OCI-LY7 (cell line): ENCODE data around the gene CTBP2. TPM values are rescaled to one million over a fixed set of nuclear protein-coding genes. Genes with fewer than 3 reads are reported as not detected.

Experiments
- BruUV-seq: library from RNA; stranded (reverse); fragments of 400-500 nt; replicated peaks from 2 replicates; lab custom pipeline; 2021; lab: Mats Ljungman, UMichigan
- CTCF ChIA-PET: fragments of 300-600 bp; sonication (Branson Sonifier 250); formaldehyde crosslinking; loops from one replicate; lab custom pipeline; 2022; ENCODE audit warnings: antibody characterized with exemption; ENCODE audit not compliant: unreplicated experiment; lab: Charles Lee
- POLR2A ChIA-PET: fragments of 300-600 bp; sonication (Branson Sonifier 250); formaldehyde crosslinking; loops from one replicate; lab custom pipeline; 2022; ENCODE audit warnings: antibody characterized with exemption; lab: Charles Lee
- DNase-seq: peaks from one replicate; pipeline ENCODE4 v3.0.0-alpha.2; 2015; ENCODE audit warnings: low spot score
- H2AFZ ChIP-seq: fragments of 200-600 bp; sonication (generic), shearing (Covaris generic); 2 replicates; pipeline ENCODE4 v1.6.1; 2014; ENCODE audit warnings: mild to moderate bottlenecking, antibody characterized with exemption, low read length, moderate library complexity
- H3K27ac ChIP-seq: fragments of 200-600 bp; sonication (generic); 2 replicates; pipeline ENCODE4 v1.5.1; 2014; ENCODE audit warnings: mixed run types, low read depth, mild to moderate bottlenecking, moderate library complexity, low read length, inconsistent platforms; ENCODE audit not compliant: poor library complexity, severe bottlenecking
- H3K36me3 ChIP-seq: fragments of 200-600 bp; sonication (generic); 2 replicates; pipeline ENCODE4 v1.6.1; 2014; ENCODE audit warnings: mild to moderate bottlenecking, antibody characterized with exemption, low read length, moderate library complexity, mixed read lengths; ENCODE audit not compliant: insufficient read depth
- H3K4me1 ChIP-seq: fragments of 200-600 bp; sonication (generic); 2 replicates; pipeline ENCODE4 v1.5.1; 2014; ENCODE audit warnings: mild to moderate bottlenecking, low read length; ENCODE audit not compliant: insufficient read depth, poor library complexity, severe bottlenecking
- H3K4me2 ChIP-seq: fragments of 200-600 bp; sonication (generic); 2 replicates; pipeline ENCODE4 v1.6.1; 2014; ENCODE audit warnings: mild to moderate bottlenecking, low read length
- H3K4me3 ChIP-seq: fragments of 200-600 bp; sonication (generic); 2 replicates; pipeline ENCODE4 v1.5.1; 2014; ENCODE audit warnings: mild to moderate bottlenecking, low read depth, low read length; ENCODE audit not compliant: poor library complexity, severe bottlenecking
- H3K79me2 ChIP-seq: fragments of 200-600 bp; sonication (generic); 2 replicates; pipeline ENCODE4 v1.6.1; 2016; ENCODE audit warnings: low read depth, mild to moderate bottlenecking, low read length, moderate library complexity, mixed read lengths; ENCODE audit not compliant: insufficient read depth
- H3K9me2 ChIP-seq: fragments of 200-600 bp; sonication (generic); 2 replicates; pipeline ENCODE4 v1.6.1; 2016; ENCODE audit warnings: mild to moderate bottlenecking, low read length, mixed read lengths; ENCODE audit not compliant: insufficient read depth
- H3K9me3 ChIP-seq: fragments of 200-600 bp; sonication (generic); 2 replicates; pipeline ENCODE4 v1.6.1; 2014; ENCODE audit warnings: mild to moderate bottlenecking, mixed run types, low read length, mixed read lengths
- H4K20me1 ChIP-seq: fragments of 200-600 bp; sonication (generic); 2 replicates; pipeline ENCODE4 v1.6.1; 2014; ENCODE audit warnings: mild to moderate bottlenecking, antibody characterized with exemption, low read length, moderate library complexity, mixed read lengths; ENCODE audit not compliant: insufficient read depth
- EZH2phosphoT487 ChIP-seq: fragments of 200-600 bp; sonication (generic); IDR thresholded peaks from 2 replicates; pipeline ENCODE4 v1.6.1; 2018; ENCODE audit warnings: low read depth, borderline replicate concordance, mild to moderate bottlenecking, mixed run types, antibody characterized with exemption, low read length, moderate library complexity, mixed read lengths
- intact Hi-C: fragments of 100-400 bp; cut with micrococcal nuclease; formaldehyde crosslinking; loops from one replicate; pipeline ENCODE4 v1.10.0; 2022; ENCODE audit not compliant: unreplicated experiment
- total RNA-seq, 2 experiments: library from RNA; depleted of rRNA in 1 of 2; stranded (reverse); fragments of >200 nt in 1 of 2; shearing (Covaris generic) in 1 of 2; gene quantifications; 2 replicates each; pipeline ENCODE4 v1.2.3, GENCODE V29; 2014 to 2022
- TF ChIP-seq, protein P1 (sequence below): fragments of 200-600 bp; sonication (generic); conservative IDR thresholded peaks from 2 replicates; pipeline ENCODE4 v1.5.1; 2014; ENCODE audit warnings: mild to moderate bottlenecking, antibody characterized with exemption, low read length, moderate library complexity, mixed read lengths

The CTBP2 gene
- total RNA-seq, 2 experiments from 2014 or later, result not detected

DNA sequence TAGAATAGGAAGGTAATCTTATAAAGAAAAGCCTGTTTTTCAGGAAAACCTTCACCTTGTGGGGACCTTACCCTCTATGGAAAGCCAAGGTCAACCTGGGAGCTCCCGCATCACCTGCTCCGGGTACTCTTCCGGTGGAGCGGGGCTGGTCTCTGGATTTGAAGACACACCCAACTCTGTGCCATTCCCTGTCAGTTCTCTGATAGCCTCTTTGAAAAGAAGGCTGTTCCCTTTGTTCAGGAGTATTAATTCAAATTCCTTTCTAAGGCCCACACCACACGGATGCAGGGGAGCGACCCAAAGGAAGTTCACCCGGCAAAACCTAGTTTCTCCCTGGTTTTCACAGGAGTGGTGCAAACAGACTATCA, 10.7 kb downstream of the CTBP2 start:
- H4K20me1 ChIP-seq, result no peaks in the 10 kb centered on the region
- no peaks in the 10 kb centered on the region for H3K4me1 ChIP-seq
- no peak for DNase-seq
- no peaks in the 10 kb centered on the region for H3K9me3 ChIP-seq
- POLR2A ChIA-PET, result no interaction called here
- no TSS peak for BruUV-seq
- no peak overlapping the region for H3K27ac ChIP-seq
- H3K4me2 ChIP-seq, result no peak overlapping the region
- H3K4me3 ChIP-seq, result no peak overlapping the region
- no peaks in the 10 kb centered on the region for H3K79me2 ChIP-seq
- H3K9me2 ChIP-seq, result no peaks in the 10 kb centered on the region
- intact Hi-C loops, result loop anchor here (10.0 kb wide), 1 partner anchor 105 kb away; no protein-coding TSS in a partner anchor
- TF ChIP-seq EZH2phosphoT487, result no peak
- TF ChIP-seq, protein P1, sequence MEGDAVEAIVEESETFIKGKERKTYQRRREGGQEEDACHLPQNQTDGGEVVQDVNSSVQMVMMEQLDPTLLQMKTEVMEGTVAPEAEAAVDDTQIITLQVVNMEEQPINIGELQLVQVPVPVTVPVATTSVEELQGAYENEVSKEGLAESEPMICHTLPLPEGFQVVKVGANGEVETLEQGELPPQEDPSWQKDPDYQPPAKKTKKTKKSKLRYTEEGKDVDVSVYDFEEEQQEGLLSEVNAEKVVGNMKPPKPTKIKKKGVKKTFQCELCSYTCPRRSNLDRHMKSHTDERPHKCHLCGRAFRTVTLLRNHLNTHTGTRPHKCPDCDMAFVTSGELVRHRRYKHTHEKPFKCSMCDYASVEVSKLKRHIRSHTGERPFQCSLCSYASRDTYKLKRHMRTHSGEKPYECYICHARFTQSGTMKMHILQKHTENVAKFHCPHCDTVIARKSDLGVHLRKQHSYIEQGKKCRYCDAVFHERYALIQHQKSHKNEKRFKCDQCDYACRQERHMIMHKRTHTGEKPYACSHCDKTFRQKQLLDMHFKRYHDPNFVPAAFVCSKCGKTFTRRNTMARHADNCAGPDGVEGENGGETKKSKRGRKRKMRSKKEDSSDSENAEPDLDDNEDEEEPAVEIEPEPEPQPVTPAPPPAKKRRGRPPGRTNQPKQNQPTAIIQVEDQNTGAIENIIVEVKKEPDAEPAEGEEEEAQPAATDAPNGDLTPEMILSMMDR, result no peak
- H3K36me3 ChIP-seq, result no peaks in the 10 kb centered on the region
- H2AFZ ChIP-seq, result no peak overlapping the region
- CTCF ChIA-PET, result no interaction called here

DNA sequence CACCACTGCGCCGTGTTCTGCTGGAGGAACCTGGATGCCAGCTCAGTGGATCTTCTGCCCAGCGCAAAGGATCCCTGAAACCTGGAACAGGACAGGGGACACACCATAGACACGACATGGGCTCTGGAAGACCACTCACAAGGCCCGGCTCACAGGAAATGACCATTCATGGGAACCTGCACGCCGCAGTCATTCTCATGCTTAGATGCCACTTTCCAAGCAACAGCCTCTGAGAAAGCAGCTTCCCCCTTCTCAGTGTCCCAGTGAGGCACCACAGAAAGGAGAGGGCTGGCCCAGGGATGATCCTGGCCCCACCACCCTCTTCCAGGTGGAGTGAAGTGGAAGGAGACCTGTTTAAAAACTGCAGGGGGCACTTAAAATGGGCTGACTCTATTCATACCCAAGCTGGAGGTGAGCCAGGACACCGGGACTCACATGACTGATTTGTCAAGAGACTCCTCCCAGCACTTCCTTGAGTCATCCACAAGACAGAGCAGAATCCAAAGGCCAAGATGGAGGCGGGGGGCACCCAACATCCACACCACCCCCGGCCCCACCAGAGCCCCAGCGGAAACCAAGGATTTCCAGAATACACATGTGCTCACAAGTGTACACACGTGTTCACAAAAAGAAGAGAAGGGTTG, 11.2 kb downstream of the CTBP2 start:
- ChIA-PET POLR2A (no interaction called here), CTCF (no interaction called here)
- H3K4me1 ChIP-seq, result no peaks in the 10 kb centered on the region
- TF ChIP-seq, protein P1, result no peak
- TF ChIP-seq EZH2phosphoT487, result no peak
- H3K27ac ChIP-seq, result no peak overlapping the region
- H3K4me3 ChIP-seq, result no peak overlapping the region
- H3K36me3 ChIP-seq, result no peaks in the 10 kb centered on the region
- BruUV-seq, result no TSS peak
- no peaks in the 10 kb centered on the region for H4K20me1 ChIP-seq
- no peaks in the 10 kb centered on the region for H3K79me2 ChIP-seq
- no peak overlapping the region for H3K4me2 ChIP-seq
- no peak overlapping the region for H2AFZ ChIP-seq
- intact Hi-C loops, result no loop called here
- no peak for DNase-seq
- no peaks in the 10 kb centered on the region for H3K9me3 ChIP-seq
- H3K9me2 ChIP-seq, result no peaks in the 10 kb centered on the region

DNA sequence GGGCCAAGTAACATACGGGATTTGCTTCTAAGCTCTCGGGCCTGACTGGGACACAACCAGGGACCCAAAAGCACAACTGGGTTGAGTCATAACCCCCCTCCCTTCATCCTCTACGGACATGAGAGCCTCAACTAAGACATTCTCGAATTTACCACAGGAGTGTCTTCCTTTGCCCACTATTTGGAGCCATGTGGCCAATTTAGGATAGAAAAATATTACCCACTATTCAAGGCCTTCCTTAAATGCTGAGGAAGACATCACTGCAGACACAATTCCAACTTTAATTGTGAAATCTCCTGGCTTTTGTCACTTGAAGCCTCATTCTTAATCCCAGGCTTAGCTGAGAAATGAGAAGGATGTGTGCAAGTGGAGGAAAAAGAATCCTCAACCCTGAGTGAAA, 11.8 kb downstream of the CTBP2 start:
- no peaks in the 10 kb centered on the region for H3K4me1 ChIP-seq
- BruUV-seq, result no TSS peak
- ChIA-PET CTCF (no interaction called here), POLR2A (no interaction called here)
- DNase-seq, result no peak
- no peak overlapping the region for H3K27ac ChIP-seq
- no peak overlapping the region for H3K4me2 ChIP-seq
- H3K36me3 ChIP-seq, result no peaks in the 10 kb centered on the region
- H3K9me3 ChIP-seq, result no peaks in the 10 kb centered on the region
- intact Hi-C loops, result no loop called here
- no peak overlapping the region for H3K4me3 ChIP-seq
- H3K79me2 ChIP-seq, result no peaks in the 10 kb centered on the region
- H4K20me1 ChIP-seq, result no peaks in the 10 kb centered on the region
- TF ChIP-seq EZH2phosphoT487, result no peak
- TF ChIP-seq, protein P1, result no peak
- H3K9me2 ChIP-seq, result no peaks in the 10 kb centered on the region
- no peak overlapping the region for H2AFZ ChIP-seq
